PC-9 (cell line): ENCODE results near the gene DDX17. TPM values are rescaled to one million over a fixed set of nuclear protein-coding genes. Genes with fewer than 3 reads are reported as not detected.

Experiments
- Bru-seq: library from RNA; stranded (reverse); fragments of 400-500 nt; gene quantifications from one replicate; lab custom pipeline; 2021; lab: Mats Ljungman, UMichigan
- BruChase-seq, 2 experiments: library from RNA; stranded (reverse); fragments of 400-500 nt; gene quantifications; one replicate each; lab custom pipeline; 2021; lab: Mats Ljungman, UMichigan
- BruUV-seq: library from RNA; stranded (reverse); fragments of 400-500 nt; replicated peaks from 2 replicates; lab custom pipeline; 2021; lab: Mats Ljungman, UMichigan
- CTCF ChIA-PET: fragments of 300-600 bp; sonication (Branson Sonifier 250); formaldehyde crosslinking; loops from one replicate; lab custom pipeline; 2022; ENCODE audit warnings: antibody characterized with exemption; lab: Charles Lee
- POLR2A ChIA-PET: fragments of 300-600 bp; sonication (Branson Sonifier 250); formaldehyde crosslinking; loops from one replicate; lab custom pipeline; 2022; ENCODE audit warnings: antibody characterized with exemption; ENCODE audit not compliant: unreplicated experiment; lab: Charles Lee
- DNase-seq, 2 experiments: peaks; one replicate each; pipeline versions ENCODE4 v3.0.0 to v3.0.0-alpha.2; 2015 to 2022; ENCODE audit warnings: mixed read lengths in 1 of 2
- H2AFZ ChIP-seq: fragments of 200-600 bp; sonication (generic); 2 replicates; pipeline ENCODE4 v1.8.1; 2017; ENCODE audit warnings: antibody characterized with exemption
- H3F3A ChIP-seq: fragments of 200-600 bp; sonication (generic); 2 replicates; pipeline ENCODE4 v1.8.1; 2017; ENCODE audit warnings: antibody characterized with exemption, mild to moderate bottlenecking, low read depth; ENCODE audit not compliant: insufficient read depth
- H3K27ac ChIP-seq: fragments of 200-600 bp; sonication (generic); 2 replicates; pipeline ENCODE4 v1.6.1; 2016; ENCODE audit warnings: mixed run types
- H3K27me3 ChIP-seq: fragments of 200-600 bp; sonication (generic); 2 replicates; pipeline ENCODE4 v1.6.1; 2016; ENCODE audit warnings: low read depth, mixed run types; ENCODE audit not compliant: insufficient read depth
- H3K36me3 ChIP-seq: fragments of 200-600 bp; sonication (generic); 2 replicates; pipeline ENCODE4 v1.6.1; 2016; ENCODE audit warnings: low read depth, mixed run types
- H3K4me1 ChIP-seq: fragments of 200-600 bp; sonication (generic); replicated peaks from 2 replicates; pipeline ENCODE4 v1.6.1; 2016; ENCODE audit warnings: mixed run types; ENCODE audit not compliant: insufficient read depth
- H3K4me2 ChIP-seq: fragments of 200-600 bp; sonication (generic); 2 replicates; pipeline ENCODE4 v1.6.1; 2017; ENCODE audit warnings: mixed run types
- H3K4me3 ChIP-seq: fragments of 200-600 bp; sonication (generic); 2 replicates; pipeline ENCODE4 v1.6.1; 2016; ENCODE audit warnings: mixed run types
- H3K79me2 ChIP-seq: fragments of 200-600 bp; sonication (generic); 2 replicates; pipeline ENCODE4 v1.6.1; 2017; ENCODE audit warnings: low read depth, mixed run types
- H3K9me2 ChIP-seq: fragments of 200-600 bp; sonication (generic); 2 replicates; pipeline ENCODE4 v1.8.1; 2017; ENCODE audit warnings: mild to moderate bottlenecking; ENCODE audit not compliant: insufficient read depth
- H3K9me3 ChIP-seq: fragments of 200-600 bp; sonication (generic); 2 replicates; pipeline ENCODE4 v1.8.1; 2016; ENCODE audit warnings: low read depth; ENCODE audit not compliant: insufficient read depth
- H4K20me1 ChIP-seq: fragments of 200-600 bp; sonication (generic); 2 replicates; pipeline ENCODE4 v1.8.1; 2017; ENCODE audit not compliant: insufficient read depth
- EZH2 ChIP-seq: fragments of 200-600 bp; sonication (generic); IDR thresholded peaks from 2 replicates; pipeline ENCODE4 v1.8.0; 2017; ENCODE audit warnings: antibody characterized with exemption, low read depth
- intact Hi-C: fragments of 100-400 bp; cut with micrococcal nuclease; formaldehyde crosslinking; loops from one replicate; pipeline ENCODE4 v1.10.0; 2022; ENCODE audit not compliant: unreplicated experiment
- long read RNA-seq: library from polyadenylated mRNA; stranded (forward); transcript quantifications from one replicate; pipeline ENCODE4 v2.0.0, GENCODE V29; 2022
- total RNA-seq: library from RNA; stranded (reverse); gene quantifications from 2 replicates; pipeline ENCODE4 v1.2.3, GENCODE V29; 2021
- TF ChIP-seq, protein P1 (sequence below): fragments of 200-600 bp; sonication (generic); conservative IDR thresholded peaks from 2 replicates; pipeline ENCODE4 v1.6.1; 2017; ENCODE audit warnings: mixed run types, antibody characterized with exemption, mild to moderate bottlenecking, moderate library complexity

DDX17 gene
- total RNA-seq (511 and 648 TPM in 2 replicates), Bru-seq, nascent RNA (percentile 99 among the genes with signal in this experiment), BruChase-seq, experiment 1, labeled RNA remaining after a 2-hour chase (percentile 100 among the genes with signal in this experiment), BruChase-seq, experiment 2, labeled RNA remaining after a 6-hour chase (percentile 100 among the genes with signal in this experiment)
- long read RNA-seq, partial matches to known transcripts: 1 of 71 reads
- long read RNA-seq, other reads (novel, unspliced or antisense): 70 of 71 reads

GRCh38 chr22:38506118-38506962 lies at the start of gene DDX17:
Gene DDX17, minus strand, starts transcription at chr22:38506311.
- BruUV-seq: no TSS peak
- POLR2A ChIA-PET: no interaction called here
- Histone ChIP-seq H3K4me3 (peak within 1 kb of the TSS; percentile 99), H3K4me1 (peaks cover 32% of the 10 kb centered on the region), H3K9me3 (no peaks in the 10 kb centered on the region), H3K27ac (peak within 1 kb of the TSS; percentile 96), H3K9me2 (no peaks in the 10 kb centered on the region), H3K36me3 (peaks cover 39% of the 10 kb centered on the region), H2AFZ (peak within 1 kb of the TSS; percentile 94), H4K20me1 (peaks cover 41% of the 10 kb centered on the region), H3K27me3 (no peaks in the 10 kb centered on the region), H3K4me2 (peak within 1 kb of the TSS; percentile 97), H3K79me2 (peaks cover 48% of the 10 kb centered on the region), H3F3A (peaks cover 18% of the 10 kb centered on the region; the same call in 1 of the 2 replicates)
- intact Hi-C loops: loop anchor here (1.0 to 10.0 kb wide), 6 partner anchors 42 to 452 kb away; partner anchors contain the start of genes CBY1, CSNK1E, DMC1 and FAM227A
- CTCF ChIA-PET: no interaction called here
- TF ChIP-seq, protein P1, sequence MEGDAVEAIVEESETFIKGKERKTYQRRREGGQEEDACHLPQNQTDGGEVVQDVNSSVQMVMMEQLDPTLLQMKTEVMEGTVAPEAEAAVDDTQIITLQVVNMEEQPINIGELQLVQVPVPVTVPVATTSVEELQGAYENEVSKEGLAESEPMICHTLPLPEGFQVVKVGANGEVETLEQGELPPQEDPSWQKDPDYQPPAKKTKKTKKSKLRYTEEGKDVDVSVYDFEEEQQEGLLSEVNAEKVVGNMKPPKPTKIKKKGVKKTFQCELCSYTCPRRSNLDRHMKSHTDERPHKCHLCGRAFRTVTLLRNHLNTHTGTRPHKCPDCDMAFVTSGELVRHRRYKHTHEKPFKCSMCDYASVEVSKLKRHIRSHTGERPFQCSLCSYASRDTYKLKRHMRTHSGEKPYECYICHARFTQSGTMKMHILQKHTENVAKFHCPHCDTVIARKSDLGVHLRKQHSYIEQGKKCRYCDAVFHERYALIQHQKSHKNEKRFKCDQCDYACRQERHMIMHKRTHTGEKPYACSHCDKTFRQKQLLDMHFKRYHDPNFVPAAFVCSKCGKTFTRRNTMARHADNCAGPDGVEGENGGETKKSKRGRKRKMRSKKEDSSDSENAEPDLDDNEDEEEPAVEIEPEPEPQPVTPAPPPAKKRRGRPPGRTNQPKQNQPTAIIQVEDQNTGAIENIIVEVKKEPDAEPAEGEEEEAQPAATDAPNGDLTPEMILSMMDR: 0 out of 2 replicates have a peak, but pooled peaks have one; percentile 13
- no peak for TF ChIP-seq EZH2
- peak; percentile 93 to 97 for DNase-seq

GRCh38 chr22:38554281-38554680 lies 48.2 kb upstream of the DDX17 start:
- CTCF ChIA-PET: interaction anchor here (0.6 kb wide), 1 partner anchor 964 kb away, joined by 3 read pairs; no protein-coding TSS in a partner anchor
- POLR2A ChIA-PET: interaction anchor here (0.6 kb wide), 1 partner anchor 10 kb away, joined by 3 read pairs; no protein-coding TSS in a partner anchor

More at GRCh38 chr22:38554281-38554680, 48.2 kb upstream of the DDX17 start:
- BruUV-seq: no TSS peak
- intact Hi-C loops: no loop called here
- no peak overlapping the region for H2AFZ ChIP-seq
- TF ChIP-seq, protein P1: no peak
- TF ChIP-seq EZH2: no peak
- no peaks in the 10 kb centered on the region for H3K36me3 ChIP-seq
- DNase-seq: no peak
- no peaks in the 10 kb centered on the region for H3K9me3 ChIP-seq
- H3K4me1 ChIP-seq: peaks cover 12% of the 10 kb centered on the region
- no peaks in the 10 kb centered on the region for H3K27me3 ChIP-seq
- no peak overlapping the region for H3K4me3 ChIP-seq
- no peak overlapping the region for H3K27ac ChIP-seq
- no peak overlapping the region for H3K4me2 ChIP-seq
- no peaks in the 10 kb centered on the region for H3K79me2 ChIP-seq
- no peaks in the 10 kb centered on the region for H3K9me2 ChIP-seq
- no peaks in the 10 kb centered on the region for H4K20me1 ChIP-seq
- H3F3A ChIP-seq: peaks cover 11% of the 10 kb centered on the region
